Nephron (organoid): ENCODE measurements around the gene CCL27.

Experiments used
- H3K27ac Mint-ChIP-seq, 3 experiments: 2 replicates each; pipeline ENCODE4 v1.8.0; 2020; ENCODE audit warnings: mixed read lengths in 3 of 3, mild to moderate bottlenecking in 2 of 3, moderate library complexity in 1 of 3
- H3K27me3 Mint-ChIP-seq: 2 replicates; pipeline ENCODE4 v1.8.0; 2021; ENCODE audit warnings: low read depth, mild to moderate bottlenecking, moderate library complexity, mixed read lengths
- H3K36me3 Mint-ChIP-seq: 2 replicates; pipeline ENCODE4 v1.8.0; 2020; ENCODE audit warnings: low read depth, mixed read lengths
- H3K4me1 Mint-ChIP-seq: 2 replicates; pipeline ENCODE4 v1.8.0; 2020; ENCODE audit warnings: mixed read lengths
- H3K4me3 Mint-ChIP-seq, 3 experiments: 2 replicates each; pipeline ENCODE4 v1.8.0; 2020; ENCODE audit warnings: mild to moderate bottlenecking in 3 of 3, mixed read lengths in 3 of 3, moderate library complexity in 2 of 3
- H3K9me3 Mint-ChIP-seq: 2 replicates; pipeline ENCODE4 v1.8.0; 2020; ENCODE audit warnings: mixed read lengths
- TF ChIP-seq, protein P1 (sequence below), 3 experiments: fragments of 200-600 bp; sonication (generic); IDR thresholded peaks; one replicate each; pipeline ENCODE4 v1.5.0; 2021; ENCODE audit warnings: antibody characterized with exemption in 3 of 3; ENCODE audit not compliant: unreplicated experiment in 3 of 3

CCL27 gene

GRCh38 chr9:34665381-34666250, 3.2 kb upstream of the CCL27 start:
- peaks cover 52% of the 10 kb centered on the region for H3K36me3 Mint-ChIP-seq
- peaks cover 30% of the 10 kb centered on the region for H3K4me1 Mint-ChIP-seq
- H3K4me3 Mint-ChIP-seq: peak overlapping the region; percentile 92 to 94 (median 94)
- TF ChIP-seq, protein P1, sequence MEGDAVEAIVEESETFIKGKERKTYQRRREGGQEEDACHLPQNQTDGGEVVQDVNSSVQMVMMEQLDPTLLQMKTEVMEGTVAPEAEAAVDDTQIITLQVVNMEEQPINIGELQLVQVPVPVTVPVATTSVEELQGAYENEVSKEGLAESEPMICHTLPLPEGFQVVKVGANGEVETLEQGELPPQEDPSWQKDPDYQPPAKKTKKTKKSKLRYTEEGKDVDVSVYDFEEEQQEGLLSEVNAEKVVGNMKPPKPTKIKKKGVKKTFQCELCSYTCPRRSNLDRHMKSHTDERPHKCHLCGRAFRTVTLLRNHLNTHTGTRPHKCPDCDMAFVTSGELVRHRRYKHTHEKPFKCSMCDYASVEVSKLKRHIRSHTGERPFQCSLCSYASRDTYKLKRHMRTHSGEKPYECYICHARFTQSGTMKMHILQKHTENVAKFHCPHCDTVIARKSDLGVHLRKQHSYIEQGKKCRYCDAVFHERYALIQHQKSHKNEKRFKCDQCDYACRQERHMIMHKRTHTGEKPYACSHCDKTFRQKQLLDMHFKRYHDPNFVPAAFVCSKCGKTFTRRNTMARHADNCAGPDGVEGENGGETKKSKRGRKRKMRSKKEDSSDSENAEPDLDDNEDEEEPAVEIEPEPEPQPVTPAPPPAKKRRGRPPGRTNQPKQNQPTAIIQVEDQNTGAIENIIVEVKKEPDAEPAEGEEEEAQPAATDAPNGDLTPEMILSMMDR (IDR thresholded peaks at IDR 0.05; ENCODE audit: unreplicated experiment in 3 of 3): no peak
- no peaks in the 10 kb centered on the region for H3K27me3 Mint-ChIP-seq
- no peaks in the 10 kb centered on the region for H3K9me3 Mint-ChIP-seq
- H3K27ac Mint-ChIP-seq: peak overlapping the region; percentile 84 to 97 (median 93)

DNA sequence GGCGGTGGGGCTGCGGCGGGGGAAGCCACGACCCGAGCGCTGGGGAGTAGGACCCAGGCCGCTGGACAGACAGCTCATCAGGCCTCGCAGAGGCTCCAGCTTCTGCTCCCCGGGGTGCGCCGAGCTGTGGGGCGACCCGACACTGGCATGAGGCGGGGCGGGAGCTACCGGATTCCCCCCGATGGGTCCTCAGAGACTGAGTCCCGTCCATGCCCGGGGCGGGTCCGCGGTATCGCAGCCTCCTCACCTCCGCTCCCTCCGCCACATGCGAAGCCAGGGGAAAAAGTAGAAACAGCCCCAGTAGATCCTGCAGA, 2.6 kb upstream of the CCL27 start:
- Mint-ChIP-seq H3K4me3 (peak overlapping the region; percentile 92 to 94 (median 94)), H3K9me3 (no peaks in the 10 kb centered on the region), H3K27me3 (no peaks in the 10 kb centered on the region), H3K27ac (peak overlapping the region; percentile 84 to 97 (median 93)), H3K4me1 (peaks cover 30% of the 10 kb centered on the region), H3K36me3 (peaks cover 51% of the 10 kb centered on the region)
- TF ChIP-seq, protein P1 (IDR thresholded peaks at IDR 0.05; ENCODE audit: unreplicated experiment in 3 of 3): no peak

GRCh38 chr9:34664281-34665066, 2.0 kb upstream of the CCL27 start:
- Mint-ChIP-seq H3K9me3 (no peaks in the 10 kb centered on the region), H3K27me3 (no peaks in the 10 kb centered on the region), H3K27ac (peak overlapping the region; percentile 84 to 93 (median 93)), H3K36me3 (peaks cover 46% of the 10 kb centered on the region), H3K4me1 (peaks cover 30% of the 10 kb centered on the region), H3K4me3 (peak overlapping the region; percentile 92 to 94 (median 94))
- TF ChIP-seq, protein P1 (IDR thresholded peaks at IDR 0.05; ENCODE audit: unreplicated experiment in 3 of 3): peak; percentile 80 to 82 (median 81)

DNA sequence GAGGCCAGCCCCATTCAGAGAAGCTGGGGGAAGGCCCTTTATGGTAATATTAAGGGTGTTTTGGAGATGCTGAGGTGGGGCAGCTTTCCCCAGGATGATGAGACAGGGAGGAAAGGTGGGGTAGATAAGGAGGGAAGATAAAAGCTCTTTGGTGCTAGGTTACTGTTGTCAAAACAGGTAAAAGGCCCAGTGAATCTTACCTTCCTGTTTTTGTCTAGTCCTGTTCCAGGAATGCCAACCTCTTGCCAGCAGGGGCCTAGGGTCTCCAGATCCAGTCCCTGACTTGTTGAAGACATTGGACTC, 797 bp upstream of the CCL27 start:
- TF ChIP-seq, protein P1 (IDR thresholded peaks at IDR 0.05; ENCODE audit: unreplicated experiment in 3 of 3): no peak
- no peaks in the 10 kb centered on the region for H3K27me3 Mint-ChIP-seq
- peaks cover 35% of the 10 kb centered on the region for H3K36me3 Mint-ChIP-seq

DNA sequence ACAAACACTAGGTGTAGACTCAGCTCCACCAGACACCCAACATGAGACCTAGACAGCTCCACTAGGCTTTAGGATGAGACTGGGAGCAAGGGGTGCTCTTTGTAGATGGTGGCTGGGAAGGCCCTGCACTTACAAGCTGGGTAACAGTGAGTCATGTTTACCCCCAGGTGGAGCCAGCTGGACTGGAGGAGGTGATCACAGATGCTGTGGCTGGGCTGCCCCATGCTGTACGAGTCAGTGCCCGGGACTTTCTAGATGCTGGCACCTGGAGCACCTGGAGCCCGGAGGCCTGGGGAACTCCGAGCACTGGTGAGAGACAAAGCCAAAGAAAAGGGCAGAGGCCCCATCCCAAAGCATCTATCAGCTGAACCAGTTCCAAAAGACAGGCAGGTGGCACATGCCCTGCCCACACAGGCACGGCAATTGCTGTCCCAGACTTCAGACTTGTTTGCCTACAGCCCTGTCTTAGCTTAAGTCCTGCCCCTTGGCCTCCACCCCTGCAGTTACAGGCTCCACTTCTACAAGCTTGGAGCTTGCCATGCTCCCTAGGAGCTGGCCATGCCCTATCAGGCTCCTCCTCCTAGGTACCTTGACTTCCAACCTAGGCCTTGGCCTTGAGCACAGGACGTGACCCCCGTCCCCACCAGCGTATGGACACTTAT, 2.7 kb downstream of the CCL27 start:
- H3K4me3 Mint-ChIP-seq: no peak overlapping the region
- no peak overlapping the region for H3K27ac Mint-ChIP-seq
- H3K36me3 Mint-ChIP-seq: peaks cover 30% of the 10 kb centered on the region
- no peaks in the 10 kb centered on the region for H3K9me3 Mint-ChIP-seq
- TF ChIP-seq, protein P1 (IDR thresholded peaks at IDR 0.05; ENCODE audit: unreplicated experiment in 3 of 3): no peak
- H3K27me3 Mint-ChIP-seq: no peaks in the 10 kb centered on the region
- H3K4me1 Mint-ChIP-seq: peaks cover 43% of the 10 kb centered on the region

More for the DNA sequence above, 797 bp upstream of the CCL27 start:
- Mint-ChIP-seq H3K4me1 (peaks cover 34% of the 10 kb centered on the region), H3K27ac (peak overlapping the region; percentile 15 to 93 (median 54)), H3K9me3 (no peaks in the 10 kb centered on the region), H3K4me3 (peak overlapping the region; percentile 29 to 63 (median 59))
